ENCODE measurements around the gene CCDC188.

Gene CCDC188

DNA sequence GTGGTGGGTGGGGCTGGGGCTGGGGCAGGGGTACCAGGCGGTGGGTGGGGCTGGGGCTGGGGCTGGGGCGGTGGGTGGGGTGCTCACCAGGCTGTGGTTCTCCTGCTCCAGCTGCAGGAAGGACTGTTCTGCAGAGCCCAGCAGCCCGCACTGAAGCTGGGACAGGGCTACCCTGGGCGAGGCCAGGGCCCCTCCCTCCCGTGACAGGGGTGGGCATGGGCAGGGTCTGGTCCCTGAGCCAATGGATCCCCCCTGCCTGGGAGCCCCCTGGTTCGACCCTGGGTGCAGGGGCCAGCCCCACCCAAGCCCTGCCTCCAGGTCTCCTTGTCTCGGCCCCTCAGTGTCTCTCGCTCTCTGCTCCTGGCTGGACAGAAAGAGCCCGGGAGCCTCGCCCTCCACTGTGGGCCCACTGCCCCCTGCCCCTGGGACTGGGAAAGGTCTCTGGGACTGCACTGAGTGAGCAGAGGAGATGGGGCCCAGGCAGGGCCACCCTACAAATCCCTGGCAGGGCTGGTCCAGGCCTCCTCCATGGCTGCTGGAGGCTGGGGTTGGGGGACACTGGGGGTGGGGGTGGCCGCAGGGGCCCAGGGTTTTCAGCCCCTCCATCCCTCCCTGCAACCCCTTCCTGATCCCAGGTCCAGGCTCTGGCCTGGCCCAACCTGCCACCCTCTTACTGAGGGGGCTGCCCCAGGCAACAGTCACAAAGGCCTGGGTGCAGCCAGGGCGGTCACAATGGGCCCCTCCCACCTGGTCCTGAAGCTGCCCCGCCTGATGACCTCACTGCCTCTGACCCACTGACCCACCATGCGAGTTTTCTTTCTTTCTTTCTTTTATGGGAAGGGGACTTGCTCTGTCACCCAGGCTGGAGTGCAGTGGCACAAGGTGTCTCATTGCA, at the start of gene CCDC188:
TSS of gene CCDC188 (minus strand) at position 675 of the 895 bp plus-strand sequence. CDS start at position 606, 69 bp downstream.
- H3K4me3 ChIP-seq (ENCODE audit: low read depth, low read length) = no peak within 1 kb of the TSS
- no peak for DNase-seq (ENCODE audit: low read depth)
- TF ChIP-seq POLR2A (IDR thresholded peaks at IDR 0.05; ENCODE audit: extremely low read depth, insufficient read length) (no peak), MYC (IDR thresholded peaks at IDR 0.05; ENCODE audit: low read depth, low read length) (no peak), CTCF (IDR thresholded peaks at IDR 0.05; ENCODE audit: low read depth, low read length) (no peak)
- TF ChIP-seq, protein P1, sequence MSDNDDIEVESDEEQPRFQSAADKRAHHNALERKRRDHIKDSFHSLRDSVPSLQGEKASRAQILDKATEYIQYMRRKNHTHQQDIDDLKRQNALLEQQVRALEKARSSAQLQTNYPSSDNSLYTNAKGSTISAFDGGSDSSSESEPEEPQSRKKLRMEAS (IDR thresholded peaks at IDR 0.05; ENCODE audit: low read depth, low read length) = no peak

GRCh38 chr22:20199906-20200305, 49.1 kb upstream of the CCDC188 start:
- no peak for TF ChIP-seq MYC (IDR thresholded peaks at IDR 0.05; ENCODE audit: low read depth, low read length)
- TF ChIP-seq CTCF (IDR thresholded peaks at IDR 0.05; ENCODE audit: low read depth, low read length) = no peak
- TF ChIP-seq, protein P1 (IDR thresholded peaks at IDR 0.05; ENCODE audit: low read depth, low read length) = no peak
- no peak for TF ChIP-seq POLR2A (IDR thresholded peaks at IDR 0.05; ENCODE audit: extremely low read depth, insufficient read length)
- H3K4me3 ChIP-seq (ENCODE audit: low read depth, low read length) = no peak overlapping the region
- no peak for DNase-seq (ENCODE audit: low read depth)

DNA sequence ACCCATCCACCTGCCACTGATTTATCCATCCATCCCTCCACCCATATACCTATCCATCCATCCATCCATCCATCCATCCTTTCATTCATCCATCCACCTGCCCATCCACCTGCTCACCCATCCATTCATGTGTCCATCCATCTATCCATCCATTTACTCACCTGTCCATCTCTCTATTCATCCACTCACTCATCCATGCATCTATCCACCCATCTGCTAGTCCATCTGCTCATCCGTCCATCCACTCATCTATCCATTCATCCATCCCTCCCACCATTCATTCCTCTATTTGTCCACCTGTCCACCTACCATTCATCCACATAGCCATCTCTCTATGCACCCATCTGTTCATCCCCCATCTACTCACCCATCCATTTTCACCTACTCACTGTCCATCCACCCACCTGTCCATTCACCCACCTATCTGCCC, 48.6 kb upstream of the CCDC188 start:
- TF ChIP-seq, protein P1 (IDR thresholded peaks at IDR 0.05; ENCODE audit: low read depth, low read length) = no peak
- TF ChIP-seq POLR2A (IDR thresholded peaks at IDR 0.05; ENCODE audit: extremely low read depth, insufficient read length) = no peak
- TF ChIP-seq CTCF (IDR thresholded peaks at IDR 0.05; ENCODE audit: low read depth, low read length) = no peak
- TF ChIP-seq MYC (IDR thresholded peaks at IDR 0.05; ENCODE audit: low read depth, low read length) = no peak
- DNase-seq (ENCODE audit: low read depth) = no peak
- H3K4me3 ChIP-seq (ENCODE audit: low read depth, low read length) = no peak overlapping the region

- H3K4me3 ChIP-seq (ENCODE audit: low read depth, low read length) = no peak overlapping the region
- TF ChIP-seq, protein P1 (IDR thresholded peaks at IDR 0.05; ENCODE audit: low read depth, low read length) = no peak
- TF ChIP-seq CTCF (IDR thresholded peaks at IDR 0.05; ENCODE audit: low read depth, low read length) = no peak
- no peak for TF ChIP-seq MYC (IDR thresholded peaks at IDR 0.05; ENCODE audit: low read depth, low read length)
- TF ChIP-seq POLR2A (IDR thresholded peaks at IDR 0.05; ENCODE audit: extremely low read depth, insufficient read length) = no peak
- no peak for DNase-seq (ENCODE audit: low read depth)
Measured at GRCh38 chr22:20198557-20199319, 47.9 kb upstream of the CCDC188 start.

DNA sequence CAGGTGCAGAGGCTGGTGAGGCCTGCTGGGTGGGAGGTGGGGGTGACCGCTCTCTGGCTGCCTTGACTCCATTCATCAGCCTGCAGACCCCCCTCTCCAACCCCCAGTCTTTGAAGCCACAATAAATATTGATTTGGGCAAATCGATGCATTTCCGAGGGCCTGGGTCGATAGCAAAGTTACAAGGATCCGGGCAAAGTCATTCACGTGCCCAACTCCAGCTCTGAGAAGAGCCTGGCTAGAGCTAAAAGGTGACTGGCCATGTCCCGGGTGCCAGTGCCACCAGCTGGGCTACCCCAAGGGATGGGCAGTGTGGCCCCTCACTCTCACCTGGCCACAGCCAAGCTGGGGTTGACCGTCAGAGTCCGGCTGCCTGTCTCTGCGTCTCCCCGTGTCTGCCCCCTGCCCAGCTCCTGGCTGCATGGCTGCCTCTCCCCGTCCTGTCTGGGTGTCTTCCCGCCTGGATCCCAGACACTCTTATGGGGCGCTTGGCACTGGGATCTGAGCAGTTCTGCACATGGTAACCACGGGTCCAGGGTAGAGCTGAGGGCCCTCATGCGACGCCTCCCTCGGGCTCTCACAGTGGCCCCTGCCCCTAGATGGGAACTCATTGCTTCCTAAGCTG, 46.7 kb upstream of the CCDC188 start:
- no peak for DNase-seq (ENCODE audit: low read depth)
- TF ChIP-seq MYC (IDR thresholded peaks at IDR 0.05; ENCODE audit: low read depth, low read length) (no peak), POLR2A (IDR thresholded peaks at IDR 0.05; ENCODE audit: extremely low read depth, insufficient read length) (no peak), CTCF (IDR thresholded peaks at IDR 0.05; ENCODE audit: low read depth, low read length) (no peak)
- TF ChIP-seq, protein P1 (IDR thresholded peaks at IDR 0.05; ENCODE audit: low read depth, low read length) = no peak
- H3K4me3 ChIP-seq (ENCODE audit: low read depth, low read length) = no peak overlapping the region
